CD4-positive, alpha-beta T cell (primary cell): ENCODE measurements around the gene ABR. TPM values are rescaled to one million over a fixed set of nuclear protein-coding genes. Genes with fewer than 3 reads are reported as not detected.

Experiments
- ATAC-seq: fragments of 200-7000 bp; cut with Tn5 transposase; one replicate; pipeline ENCODE4 v1.10.0; 2022; ENCODE audit warnings: mild to moderate bottlenecking; ENCODE audit not compliant: poor library complexity
- CTCF ChIA-PET: fragments of 350-600 bp; sonication (Branson Sonifier 250); formaldehyde crosslinking; loops from one replicate; lab custom pipeline; 2021; ENCODE audit warnings: antibody characterized with exemption, inconsistent platforms; lab: Charles Lee
- POLR2A ChIA-PET: fragments of 350-600 bp; sonication (Branson Sonifier 250); formaldehyde crosslinking; loops from one replicate; lab custom pipeline; 2021; ENCODE audit warnings: antibody characterized with exemption, inconsistent platforms; lab: Charles Lee
- DNase-seq, 14 experiments: peaks; one replicate each; pipeline ENCODE4 v3.0.0-alpha.2; 2013 to 2020; ENCODE audit warnings: mixed read lengths in 2 of 14
- H3K27ac ChIP-seq, 2 donors: one replicate each; pipeline versions ENCODE4 v1.5.1 to v1.7.0; 2013; ENCODE audit warnings: low read length in 2 of 2, low read depth in 1 of 2, mild to moderate bottlenecking in 1 of 2
- H3K27me3 ChIP-seq, 2 experiments: 1 replicate in 1 of 2; 2 replicates in 1 of 2; pipeline versions ENCODE4 v1.6.1 to v1.7.0; 2013; ENCODE audit warnings: low read length in 2 of 2, control low read depth in 1 of 2, mild to moderate bottlenecking in 1 of 2, moderate library complexity in 1 of 2; ENCODE audit not compliant: insufficient read depth in 2 of 2, control insufficient read depth in 1 of 2
- H3K36me3 ChIP-seq: one replicate; pipeline ENCODE4 v1.6.1; 2013; ENCODE audit warnings: low read length, control low read depth; ENCODE audit not compliant: insufficient read depth
- H3K4me1 ChIP-seq: one replicate; pipeline ENCODE4 v1.6.1; 2013; ENCODE audit warnings: low read length, control low read depth; ENCODE audit not compliant: insufficient read depth
- H3K4me3 ChIP-seq: one replicate; pipeline ENCODE4 v1.5.1; 2013; ENCODE audit warnings: mild to moderate bottlenecking, low read length, moderate library complexity
- H3K9me3 ChIP-seq, 2 experiments: 1 replicate in 1 of 2; 2 replicates in 1 of 2; pipeline versions ENCODE4 v1.6.1 to v1.7.0; 2013; ENCODE audit warnings: low read length in 2 of 2, mild to moderate bottlenecking in 2 of 2, control low read depth in 1 of 2, moderate library complexity in 1 of 2; ENCODE audit not compliant: control insufficient read depth in 1 of 2, insufficient read depth in 1 of 2
- H3K27ac Mint-ChIP-seq: one replicate; pipeline ENCODE4 v1.8.0; 2020; ENCODE audit warnings: mixed read lengths
- H3K27me3 Mint-ChIP-seq: one replicate; pipeline ENCODE4 v1.8.0; 2021; ENCODE audit warnings: mixed read lengths
- H3K36me3 Mint-ChIP-seq: one replicate; pipeline ENCODE4 v1.8.0; 2021; ENCODE audit warnings: low read depth, mixed read lengths
- H3K4me1 Mint-ChIP-seq: one replicate; pipeline ENCODE4 v1.8.0; 2021; ENCODE audit warnings: low read depth, mixed read lengths
- H3K4me3 Mint-ChIP-seq: one replicate; pipeline ENCODE4 v1.8.0; 2020; ENCODE audit warnings: mild to moderate bottlenecking, mixed read lengths
- H3K9me3 Mint-ChIP-seq: one replicate; pipeline ENCODE4 v1.8.0; 2020; ENCODE audit warnings: mixed read lengths
- CTCF ChIP-seq: fragments of 200-600 bp; IDR thresholded peaks from one replicate; pipeline ENCODE4 v1.8.0; 2022; ENCODE audit warnings: antibody characterized with exemption, mild to moderate bottlenecking
- intact Hi-C, 2 experiments: fragments of 100-400 bp; cut with DNase I in 1 of 2; cut with micrococcal nuclease in 1 of 2; formaldehyde crosslinking; loops; one replicate each; pipeline versions ENCODE4 v1.15.1 to v1.9.0; 2023 to 2025; cut with DNase I, micrococcal nuclease
- total RNA-seq, 174 experiments: library from RNA in 2 of 174; stranded (reverse) in 2 of 174; gene quantifications; one replicate each; pipeline ENCODE4 v1.2.3 and lab custom pipeline; 2021 to 2026

The ABR gene
- total RNA-seq, 2 experiments from 2014 or later = 72.4 to 74.8 TPM

- Histone ChIP-seq H3K9me3 (peaks cover 0 to 2% of the 10 kb centered on the region in 2 experiments), H3K4me1 (no peaks in the 10 kb centered on the region), H3K27me3 (no peaks in the 10 kb centered on the region), H3K4me3 (no peak overlapping the region), H3K27ac (no peak overlapping the region), H3K36me3 (peaks cover 13% of the 10 kb centered on the region)
- no peaks in the 10 kb centered on the region for H3K27me3 Mint-ChIP-seq
- peaks cover 16% of the 10 kb centered on the region for H3K36me3 Mint-ChIP-seq
- no peak for DNase-seq
- TF ChIP-seq CTCF = no peak
- ATAC-seq = no peak
- POLR2A ChIA-PET = no interaction called here
- no peak overlapping the region for H3K4me3 Mint-ChIP-seq
- H3K27ac Mint-ChIP-seq = no peak overlapping the region
- no peaks in the 10 kb centered on the region for H3K4me1 Mint-ChIP-seq
- CTCF ChIA-PET = no interaction called here
- intact Hi-C loops = no loop called here
- no peaks in the 10 kb centered on the region for H3K9me3 Mint-ChIP-seq
These were observed 152.7 kb downstream of the ABR start for GRCh38 chr17:1027044-1027443.

DNA sequence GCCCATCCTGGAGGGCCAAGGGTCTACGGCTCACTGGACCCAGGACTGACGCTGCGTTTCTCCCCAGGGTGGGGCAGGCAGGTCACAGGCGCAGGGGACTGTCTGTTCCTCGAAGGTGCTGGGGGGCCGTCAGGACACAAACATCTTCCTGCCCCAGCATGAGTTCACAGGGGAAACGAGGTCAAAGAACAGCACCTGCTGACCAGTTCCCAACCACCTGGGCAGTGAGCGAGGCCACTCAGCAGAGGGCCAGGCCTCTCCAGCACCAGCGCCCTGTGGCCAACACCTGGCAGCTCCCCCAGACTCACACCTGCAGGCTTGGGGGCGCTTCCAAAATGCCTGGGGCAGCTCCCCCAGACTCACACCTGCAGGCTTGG is 153.2 kb downstream of the ABR start:
- Mint-ChIP-seq H3K27me3 (no peaks in the 10 kb centered on the region), H3K27ac (no peak overlapping the region), H3K4me1 (no peaks in the 10 kb centered on the region), H3K36me3 (peaks cover 16% of the 10 kb centered on the region), H3K4me3 (no peak overlapping the region), H3K9me3 (no peaks in the 10 kb centered on the region)
- Histone ChIP-seq H3K4me1 (no peaks in the 10 kb centered on the region), H3K36me3 (peaks cover 13% of the 10 kb centered on the region), H3K9me3 (no peaks in the 10 kb centered on the region), H3K27ac (no peak overlapping the region), H3K27me3 (no peaks in the 10 kb centered on the region), H3K4me3 (no peak overlapping the region)
- DNase-seq (no peak), ATAC-seq (no peak)
- intact Hi-C loops = no loop called here
- no peak for TF ChIP-seq CTCF
- ChIA-PET CTCF (no interaction called here), POLR2A (no interaction called here)

GRCh38 chr17:1025733-1026598 is 153.8 kb downstream of the ABR start:
- Histone ChIP-seq H3K27ac (no peak overlapping the region), H3K36me3 (peaks cover 13% of the 10 kb centered on the region), H3K4me3 (no peak overlapping the region), H3K4me1 (no peaks in the 10 kb centered on the region), H3K27me3 (no peaks in the 10 kb centered on the region), H3K9me3 (no peaks in the 10 kb centered on the region)
- no peak for ATAC-seq
- DNase-seq = no peak
- no peak overlapping the region for H3K4me3 Mint-ChIP-seq
- intact Hi-C loops = no loop called here
- H3K36me3 Mint-ChIP-seq = peaks cover 16% of the 10 kb centered on the region
- no peaks in the 10 kb centered on the region for H3K9me3 Mint-ChIP-seq
- H3K27me3 Mint-ChIP-seq = no peaks in the 10 kb centered on the region
- H3K4me1 Mint-ChIP-seq = no peaks in the 10 kb centered on the region
- ChIA-PET POLR2A (no interaction called here), CTCF (no interaction called here)
- TF ChIP-seq CTCF = no peak
- peak overlapping the region; percentile 8 for H3K27ac Mint-ChIP-seq
